ENCODE measurements around the gene LPP. TPM values are rescaled to one million over a fixed set of nuclear protein-coding genes. Genes with fewer than 3 reads are reported as not detected.

LPP gene
- total RNA-seq, 6 donors from 2014 or later = 86.0 to 196 (median 160) TPM

GRCh38 chr3:188884299-188885043 is 730.5 kb downstream of the LPP start:
- no peak for DNase-seq
- peaks cover 0 to 4% (median 2%) of the 10 kb centered on the region in 4 donors for H3K4me1 ChIP-seq
- 88 to 90% methylated on average over 11 of the region's 11 CpGs for WGBS, 2 donors
- H3K36me3 ChIP-seq = no peaks in the 10 kb centered on the region
- H3K27me3 ChIP-seq = no peaks in the 10 kb centered on the region
- H3K4me3 ChIP-seq = no peak overlapping the region
- TF ChIP-seq POLR2AphosphoS5 (IDR thresholded peaks at IDR 0.05) (no peak), CTCF (IDR thresholded peaks at IDR 0.05) (no peak), EP300 (IDR thresholded peaks at IDR 0.05) (no peak), POLR2A (IDR thresholded peaks at IDR 0.05) (no peak)
- no peak overlapping the region for H3K27ac ChIP-seq
- no peaks in the 10 kb centered on the region for H3K9me3 ChIP-seq
- ATAC-seq (ENCODE audit: low FRiP score in 2 of 2) = no peak

DNA sequence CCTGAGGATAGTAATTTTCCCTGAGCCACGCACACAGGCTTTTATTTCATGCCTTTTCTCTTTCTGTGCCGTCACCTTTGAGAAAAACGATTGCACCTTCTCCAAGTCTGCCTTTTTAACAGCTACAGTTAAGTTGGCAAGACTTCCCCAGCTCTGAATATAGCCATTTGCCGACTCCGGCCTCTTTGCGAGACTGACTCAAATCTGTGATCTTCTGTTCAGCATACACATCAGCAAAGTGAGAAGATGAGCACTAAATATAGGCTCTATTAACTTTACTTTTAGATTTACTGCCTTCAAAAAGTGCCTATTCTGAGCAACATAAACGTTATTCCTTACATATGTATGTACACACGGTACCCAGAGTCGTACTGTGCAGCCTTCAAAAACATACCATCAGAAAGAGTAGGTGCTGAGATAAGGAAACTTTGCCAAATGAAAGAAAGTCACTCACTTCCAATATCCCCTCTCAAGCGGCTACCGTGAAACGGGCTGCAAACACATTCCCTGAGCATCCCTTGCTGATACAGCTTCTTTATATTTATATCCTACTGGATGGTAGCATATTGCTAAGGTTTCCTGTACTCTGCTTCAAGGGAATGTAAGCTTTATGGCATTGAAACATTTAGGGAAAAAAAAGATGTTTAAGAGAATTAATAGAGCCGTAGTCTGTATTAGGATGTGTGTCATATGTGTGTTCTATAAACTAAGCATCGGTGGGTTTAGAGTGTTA is 734.5 kb downstream of the LPP start:
- H3K27me3 ChIP-seq = no peaks in the 10 kb centered on the region
- ATAC-seq (ENCODE audit: low FRiP score in 2 of 2) (no peak), DNase-seq (no peak)
- no peaks in the 10 kb centered on the region for H3K36me3 ChIP-seq
- H3K27ac ChIP-seq = no peak overlapping the region
- WGBS, 2 donors = 89 to 93% methylated on average over 14 of the region's 14 CpGs
- no peaks in the 10 kb centered on the region for H3K9me3 ChIP-seq
- H3K4me3 ChIP-seq = no peak overlapping the region
- TF ChIP-seq POLR2AphosphoS5 (IDR thresholded peaks at IDR 0.05) (no peak), EP300 (IDR thresholded peaks at IDR 0.05) (no peak), CTCF (IDR thresholded peaks at IDR 0.05) (no peak), POLR2A (IDR thresholded peaks at IDR 0.05) (no peak)
- H3K4me1 ChIP-seq = no peaks in the 10 kb centered on the region

DNA sequence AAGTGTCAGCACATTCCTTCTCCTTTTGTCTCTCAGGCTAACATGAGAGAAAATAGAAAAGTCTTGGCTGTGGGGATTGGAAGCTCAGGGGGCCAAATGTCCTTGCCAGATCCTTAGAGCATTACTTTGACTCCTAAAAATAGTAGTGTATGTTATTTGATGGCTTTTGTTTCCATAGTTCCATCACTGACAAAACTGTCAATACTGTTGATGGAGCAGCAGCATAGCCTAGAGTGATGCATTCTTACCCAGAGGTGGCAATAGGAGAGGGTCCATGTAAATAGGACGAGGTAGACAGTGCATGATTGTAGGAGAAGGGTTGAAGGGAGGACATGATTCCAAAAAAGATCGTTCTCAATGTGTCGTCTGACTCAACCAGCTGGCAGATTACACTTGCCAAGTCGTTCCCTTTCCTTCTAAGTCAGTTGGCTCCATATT is 735.1 kb downstream of the LPP start:
- Histone ChIP-seq H3K9me3 (no peaks in the 10 kb centered on the region), H3K4me1 (no peaks in the 10 kb centered on the region), H3K27me3 (no peaks in the 10 kb centered on the region), H3K36me3 (no peaks in the 10 kb centered on the region), H3K27ac (no peak overlapping the region), H3K4me3 (no peak overlapping the region)
- DNase-seq (no peak), ATAC-seq (ENCODE audit: low FRiP score in 2 of 2) (no peak)
- 84 to 87% methylated on average over 4 of the region's 4 CpGs for WGBS, 2 donors
- no peak for TF ChIP-seq CTCF (IDR thresholded peaks at IDR 0.05)
- TF ChIP-seq EP300 (IDR thresholded peaks at IDR 0.05) = no peak
- TF ChIP-seq POLR2A (IDR thresholded peaks at IDR 0.05) = no peak
- no peak for TF ChIP-seq POLR2AphosphoS5 (IDR thresholded peaks at IDR 0.05)

GRCh38 chr3:188890572-188891270 is 736.8 kb downstream of the LPP start:
- H3K4me3 ChIP-seq = no peak overlapping the region
- no peak for TF ChIP-seq EP300 (IDR thresholded peaks at IDR 0.05)
- no peak for TF ChIP-seq POLR2A (IDR thresholded peaks at IDR 0.05)
- TF ChIP-seq POLR2AphosphoS5 (IDR thresholded peaks at IDR 0.05) = no peak
- TF ChIP-seq CTCF (IDR thresholded peaks at IDR 0.05) = no peak
- DNase-seq = no peak
- no peaks in the 10 kb centered on the region for H3K27me3 ChIP-seq
- no peaks in the 10 kb centered on the region for H3K4me1 ChIP-seq
- no peaks in the 10 kb centered on the region for H3K36me3 ChIP-seq
- H3K27ac ChIP-seq = no peak overlapping the region
- ATAC-seq (ENCODE audit: low FRiP score in 2 of 2) = no peak
- WGBS, 2 donors = 87 to 97% methylated on average over 2 of the region's 2 CpGs
- no peaks in the 10 kb centered on the region for H3K9me3 ChIP-seq
